ENCODE data around the gene C16orf90.
A peak's percentile ranks its signal among the peaks of the same experiment; 100 is the strongest.
"Not testable (repeated sequence)": the region's sequence is repeated elsewhere in the genome, so short reads cannot be mapped to it uniquely, and the experiment has no call there.

Gene C16orf90

DNA sequence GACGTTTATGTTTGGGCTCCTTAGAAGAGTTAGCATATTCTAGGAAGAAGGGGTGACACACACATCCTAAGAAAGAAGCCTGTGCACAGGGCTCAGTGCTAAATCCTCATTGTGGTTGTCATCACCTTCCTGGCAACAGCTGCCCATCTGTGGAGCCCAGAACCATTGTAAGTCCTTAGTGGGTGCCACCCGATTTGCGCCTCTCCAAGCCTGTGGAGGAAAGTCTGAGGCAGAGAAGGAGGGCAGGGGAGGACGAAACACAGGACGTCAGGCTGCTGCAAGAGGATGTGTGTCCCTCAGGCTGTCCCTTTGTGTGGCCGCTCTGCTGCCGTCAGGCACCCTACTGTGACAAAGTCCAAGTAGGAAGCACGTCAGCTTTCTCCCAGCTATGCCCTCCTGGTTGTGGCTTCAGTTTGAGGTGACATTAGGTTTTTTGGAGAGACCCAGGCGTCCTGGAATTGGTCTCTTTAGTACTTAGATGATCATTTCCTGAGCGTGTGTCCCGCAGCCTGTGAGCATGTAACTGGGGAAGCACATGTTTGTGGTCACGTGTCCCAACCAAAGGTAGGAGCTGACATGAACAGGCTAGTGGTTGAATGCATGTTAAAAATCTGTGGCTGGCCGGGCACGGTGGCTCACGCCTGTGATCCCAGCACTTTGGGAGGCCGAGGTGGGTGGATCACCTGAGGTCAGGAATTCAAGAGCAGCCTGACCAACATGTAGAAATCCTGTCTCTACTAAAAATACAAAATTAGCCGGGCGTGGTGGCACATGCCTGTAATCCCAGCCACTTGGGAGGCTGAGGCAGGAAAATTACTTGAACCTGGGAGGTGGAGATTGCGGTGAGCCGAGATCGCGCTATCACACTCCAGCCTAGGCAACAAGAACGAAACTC is 16.2 kb upstream of the C16orf90 start:
- DNase-seq (ENCODE audit: low spot score): no peak

DNA sequence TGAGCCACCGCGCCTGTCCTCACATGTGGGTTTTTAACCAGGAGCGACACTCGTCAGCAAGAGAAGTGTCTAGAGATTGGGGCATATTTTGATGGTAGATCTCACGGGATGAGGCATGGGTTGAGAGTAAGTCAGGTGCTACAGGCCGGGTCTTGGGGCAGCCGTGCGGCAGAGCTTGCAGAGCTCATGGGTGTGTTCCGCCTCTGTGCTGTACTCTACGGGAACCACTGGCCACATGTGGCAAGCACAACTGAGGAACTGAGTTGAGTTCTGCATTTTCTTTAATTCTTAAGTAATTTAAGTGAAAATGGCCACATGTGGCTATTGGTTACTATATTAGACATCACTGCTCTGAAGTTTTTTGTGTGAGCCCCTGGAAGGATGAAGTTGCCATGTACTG is 15.1 kb upstream of the C16orf90 start:
- no peak for DNase-seq (ENCODE audit: low spot score)

DNA sequence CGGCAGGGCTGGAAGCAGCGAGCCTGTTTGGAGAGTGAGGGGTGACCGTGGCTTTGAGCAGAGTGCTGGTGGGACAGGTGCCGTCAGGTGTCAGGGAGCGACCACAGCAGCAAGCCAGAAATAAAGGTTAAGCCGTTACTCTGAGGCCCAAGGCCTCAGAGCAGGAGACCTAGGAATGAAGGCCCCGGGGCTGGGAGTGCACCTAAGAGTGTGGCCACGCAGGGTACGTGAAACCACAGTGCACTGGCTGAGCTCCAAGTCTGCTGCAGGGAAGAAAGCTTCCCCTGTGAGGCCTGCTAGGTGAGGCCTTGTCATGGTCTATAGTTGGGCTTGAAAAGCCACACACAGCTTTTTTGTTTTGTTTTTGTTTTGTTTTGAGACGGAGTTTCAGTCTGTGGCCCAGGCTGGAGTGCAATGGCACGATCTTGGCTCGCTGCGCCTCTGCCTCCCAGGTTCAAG is 14.2 kb upstream of the C16orf90 start:
- no peak for DNase-seq (ENCODE audit: low spot score)

DNA sequence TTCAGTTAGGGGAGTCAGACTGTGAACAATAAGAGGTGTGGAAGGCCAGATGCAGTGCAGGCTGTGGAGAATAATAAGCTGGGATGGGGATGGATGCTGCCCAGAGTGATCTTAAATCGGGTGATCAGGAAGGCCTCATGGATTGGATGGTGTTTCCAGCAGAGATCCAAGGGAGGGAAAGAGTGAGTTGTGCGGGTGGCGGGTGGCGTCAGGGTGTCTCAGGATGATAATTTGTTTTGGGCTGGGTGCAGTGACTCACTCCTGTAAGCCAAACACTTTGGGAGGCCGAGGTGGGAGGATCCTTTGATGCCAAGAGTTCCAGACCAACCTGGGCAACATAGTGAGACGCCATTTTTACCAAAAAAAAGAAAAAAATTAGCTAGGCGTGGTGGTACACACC is 13.4 kb upstream of the C16orf90 start:
- DNase-seq (ENCODE audit: low spot score): no peak

DNA sequence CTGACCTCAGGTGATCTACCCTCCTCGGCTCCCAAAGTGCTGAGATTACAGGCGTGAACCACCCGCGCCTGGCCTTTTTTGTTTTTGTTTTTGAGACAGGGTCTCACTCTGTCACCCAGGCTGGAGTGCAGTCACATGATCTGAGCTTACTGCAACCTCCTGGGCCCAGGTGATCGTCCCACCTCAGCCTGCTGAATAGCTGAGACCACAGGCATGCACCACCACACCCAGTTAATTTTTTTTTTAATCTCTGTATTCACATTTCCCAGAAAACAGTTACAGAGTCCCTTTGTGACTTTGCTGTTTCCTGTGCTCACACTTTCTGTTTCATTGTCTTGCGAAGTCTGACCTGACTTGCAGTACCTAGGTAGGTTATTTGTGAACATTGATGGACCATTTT is 8.2 kb upstream of the C16orf90 start:
- DNase-seq (ENCODE audit: low spot score): no peak

DNA sequence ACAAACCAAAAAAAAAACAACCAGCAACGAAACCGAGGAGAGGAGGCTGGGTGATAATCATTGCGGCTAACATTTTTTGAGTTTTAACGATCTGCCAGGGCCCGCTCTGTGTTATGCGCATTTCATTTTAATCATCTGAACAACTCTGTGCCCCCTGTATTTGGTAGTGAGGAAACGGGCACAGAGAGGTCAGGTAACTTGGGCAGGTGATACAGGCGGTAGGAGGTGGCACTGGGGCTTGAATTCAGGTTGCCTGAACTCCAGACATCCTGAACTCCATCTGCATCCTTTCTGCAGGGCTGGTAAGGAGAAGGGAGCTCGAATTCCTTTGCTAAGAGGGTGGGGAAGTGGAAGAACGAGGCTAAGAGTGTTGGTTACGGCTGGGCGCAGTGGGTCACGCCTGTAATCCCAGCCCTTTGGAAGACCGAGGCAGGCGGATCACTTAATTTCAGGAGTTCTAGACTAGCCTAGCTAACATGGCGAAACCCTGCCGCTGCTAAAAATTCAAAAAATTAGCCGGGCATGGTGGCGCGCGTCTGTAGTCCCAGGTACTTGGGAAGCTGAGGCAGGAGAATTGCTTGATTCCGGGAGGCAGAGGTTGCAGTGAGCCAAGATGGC is 6.6 kb upstream of the C16orf90 start:
- DNase-seq (ENCODE audit: low spot score): no peak

DNA sequence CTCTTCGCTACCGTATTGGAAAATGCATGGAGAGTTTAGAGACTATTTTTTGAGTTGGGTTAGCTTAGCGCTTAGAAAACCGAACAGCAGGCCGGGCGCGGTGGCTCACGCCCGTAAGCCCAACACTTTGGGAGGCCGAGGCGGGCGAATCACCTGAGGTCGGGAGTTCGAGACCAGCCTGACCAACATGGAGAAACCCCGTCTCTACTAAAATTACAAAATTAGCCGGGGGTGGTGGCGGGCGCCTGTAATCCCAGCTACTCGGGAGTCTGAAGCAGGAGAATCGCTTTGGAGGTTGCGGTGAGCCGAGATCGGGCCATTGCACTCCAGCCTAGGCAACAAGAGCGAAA is 6.1 kb upstream of the C16orf90 start:
- not testable (repeated sequence) for DNase-seq (ENCODE audit: low spot score)

DNA sequence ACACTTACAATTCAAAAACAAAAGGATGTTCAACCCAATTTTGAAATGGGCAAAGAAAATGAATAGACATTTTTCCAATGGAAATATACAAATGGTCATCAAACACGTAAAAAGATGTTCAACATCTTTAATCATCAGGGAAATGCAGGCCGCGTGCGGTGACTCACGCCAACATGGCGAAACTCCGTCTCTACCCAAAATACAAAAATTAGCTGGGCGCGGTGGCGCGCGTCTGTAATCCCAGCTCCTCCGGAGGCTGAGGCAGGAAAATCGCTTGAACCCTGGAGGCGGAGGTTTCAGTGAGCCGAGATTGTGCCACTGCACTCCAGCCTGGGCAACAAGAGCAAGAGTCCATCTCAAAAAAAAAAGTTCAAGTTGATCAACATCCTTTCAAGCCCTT is 3.7 kb upstream of the C16orf90 start:
- no peak for DNase-seq (ENCODE audit: low spot score)

DNA sequence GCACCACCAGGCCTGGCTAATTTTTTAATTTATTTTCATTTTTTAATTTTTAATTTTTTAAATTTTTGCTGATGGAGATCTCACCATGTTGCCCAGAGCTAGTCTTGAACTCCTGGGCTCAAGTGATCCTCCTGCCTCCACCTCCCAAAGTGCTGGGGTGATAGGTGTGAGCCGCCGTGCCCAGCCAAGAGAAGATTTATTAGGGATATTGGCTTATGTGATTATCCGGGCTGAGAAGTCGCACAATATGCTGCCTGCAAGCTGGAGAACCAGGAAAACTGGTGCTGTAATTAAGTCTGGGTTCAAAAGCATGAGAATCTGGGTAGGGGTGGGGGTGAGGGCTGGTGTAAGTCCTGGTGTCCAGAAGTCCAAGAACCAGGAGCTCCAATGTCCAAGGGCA is 2.5 kb upstream of the C16orf90 start:
- DNase-seq (ENCODE audit: low spot score): no peak

DNA sequence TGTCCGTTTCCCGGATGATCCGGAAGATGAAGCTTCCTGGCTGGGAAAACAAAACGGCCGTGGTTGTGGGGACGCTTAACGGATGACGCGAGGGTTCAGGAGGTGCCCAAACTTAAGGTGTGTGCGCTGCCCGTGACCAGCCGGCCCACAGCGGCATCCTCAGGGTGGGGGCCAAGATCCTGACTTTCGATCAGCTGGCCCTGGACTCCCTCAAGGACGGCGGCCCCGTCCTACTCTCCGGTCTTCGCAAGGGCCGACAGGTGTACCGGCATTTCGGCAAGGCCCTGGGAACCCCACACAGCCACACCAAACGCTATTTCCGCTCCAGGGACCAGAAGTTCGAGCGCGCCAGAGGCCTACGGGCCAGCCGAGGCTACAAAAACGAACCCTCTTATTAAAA is 1.1 kb upstream of the C16orf90 start:
- no peak for DNase-seq (ENCODE audit: low spot score)

DNA sequence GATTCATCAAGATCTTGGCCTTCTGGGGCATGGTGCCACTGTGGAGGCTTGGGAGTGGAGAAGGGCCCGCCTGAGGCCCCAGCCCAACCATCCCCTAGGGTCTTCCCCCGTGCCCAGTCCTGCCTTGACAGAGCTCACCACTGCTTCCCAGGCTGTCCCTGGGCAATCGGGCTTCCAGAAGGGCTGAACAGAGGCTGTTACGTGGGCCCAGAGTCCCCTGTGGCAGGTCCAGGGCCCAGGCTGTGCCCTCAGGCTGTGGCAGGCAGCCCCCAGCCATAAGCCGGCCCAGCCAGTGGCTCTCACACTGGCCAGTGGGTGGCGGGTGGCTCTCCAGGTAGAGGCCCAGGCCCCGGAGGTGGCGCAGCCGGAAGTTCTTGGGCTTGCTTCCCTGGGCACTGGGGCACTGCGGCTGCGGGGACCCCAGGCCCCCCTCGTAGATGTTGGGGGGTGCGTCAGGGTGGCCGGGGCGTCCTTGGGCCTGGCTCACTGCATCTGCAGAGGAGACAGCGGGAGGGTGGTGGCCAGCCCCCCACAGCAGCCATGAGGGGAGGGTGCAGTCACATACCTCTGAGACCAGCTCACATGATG is 809 bp downstream of the C16orf90 start:
- DNase-seq (ENCODE audit: low spot score): no peak

DNA sequence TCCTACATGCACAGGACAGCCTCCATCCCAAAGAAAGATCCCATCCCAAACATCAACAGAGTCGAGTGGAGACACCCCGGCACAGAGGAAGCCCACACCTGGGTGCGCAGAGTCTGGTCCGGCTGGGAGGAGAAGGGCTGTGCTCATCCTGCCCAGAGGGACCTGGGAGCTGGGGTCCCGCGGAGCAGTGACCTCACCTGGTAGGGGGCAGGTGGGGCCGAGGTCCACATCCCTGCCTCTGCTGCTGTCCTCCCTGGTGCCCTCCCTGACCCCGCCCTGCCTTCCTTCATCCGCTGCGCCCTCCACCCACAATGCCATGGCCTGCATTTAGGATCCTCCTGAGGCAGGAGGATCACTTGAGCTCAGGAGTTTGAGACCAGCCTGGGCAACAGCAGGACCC is 2.9 kb downstream of the C16orf90 start:
- DNase-seq (ENCODE audit: low spot score): no peak

DNA sequence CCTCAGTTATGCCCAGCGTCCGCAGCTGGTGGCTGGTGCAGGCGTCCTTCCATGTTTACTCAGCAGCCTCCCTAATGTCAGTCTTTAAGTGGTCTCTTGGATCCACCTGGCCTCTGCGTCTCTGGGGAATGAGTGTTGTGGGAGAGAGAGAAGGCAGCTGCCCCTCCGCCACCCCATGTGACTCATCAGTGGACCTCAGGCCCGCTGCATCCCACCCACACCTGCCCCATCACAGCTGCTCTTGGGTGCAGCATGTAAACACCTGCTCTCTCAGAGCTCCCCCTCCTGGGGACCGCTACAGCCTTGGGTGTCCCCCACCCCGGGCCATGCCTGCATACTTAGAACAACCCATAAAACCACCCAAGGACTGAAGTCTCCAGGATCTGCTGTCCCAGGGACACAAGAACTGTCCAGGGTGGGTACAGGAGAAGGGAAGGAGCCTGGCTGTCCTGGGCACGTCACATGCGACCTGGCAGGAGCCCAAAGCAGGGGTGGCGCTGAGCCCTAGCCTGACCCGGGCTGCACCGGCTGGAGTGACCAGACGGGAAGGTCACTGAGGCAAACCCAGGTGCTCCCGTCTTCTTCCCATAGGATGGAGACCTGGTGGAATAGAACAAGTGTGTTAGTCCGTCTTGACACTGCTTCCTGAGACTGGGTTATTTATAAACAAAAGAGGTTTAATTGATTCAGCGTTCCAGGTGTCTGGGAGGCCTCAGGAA is 4.2 kb downstream of the C16orf90 start:
- peak; percentile 30 for DNase-seq (ENCODE audit: low spot score)

DNA sequence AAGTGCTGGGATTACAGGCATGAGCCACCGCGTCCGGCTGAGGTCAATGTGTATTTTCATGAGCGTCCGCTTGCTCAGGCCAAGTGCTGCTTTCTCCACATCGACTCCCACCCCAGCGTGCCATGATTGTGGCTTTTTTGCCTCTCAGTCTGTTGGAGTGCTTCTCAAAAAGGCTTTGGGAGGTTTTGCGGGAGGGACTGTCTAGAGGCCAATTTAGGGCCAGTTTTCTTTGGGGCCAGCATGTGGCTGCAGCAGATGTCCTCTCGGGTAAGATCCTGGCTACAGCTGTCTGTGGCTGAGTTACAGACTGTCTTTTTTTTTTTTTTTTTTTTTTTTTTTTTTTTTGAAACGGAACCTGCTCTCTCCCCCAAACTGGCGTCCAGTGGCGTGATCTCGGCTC is 6.5 kb downstream of the C16orf90 start:
- no peak for DNase-seq (ENCODE audit: low spot score)

DNA sequence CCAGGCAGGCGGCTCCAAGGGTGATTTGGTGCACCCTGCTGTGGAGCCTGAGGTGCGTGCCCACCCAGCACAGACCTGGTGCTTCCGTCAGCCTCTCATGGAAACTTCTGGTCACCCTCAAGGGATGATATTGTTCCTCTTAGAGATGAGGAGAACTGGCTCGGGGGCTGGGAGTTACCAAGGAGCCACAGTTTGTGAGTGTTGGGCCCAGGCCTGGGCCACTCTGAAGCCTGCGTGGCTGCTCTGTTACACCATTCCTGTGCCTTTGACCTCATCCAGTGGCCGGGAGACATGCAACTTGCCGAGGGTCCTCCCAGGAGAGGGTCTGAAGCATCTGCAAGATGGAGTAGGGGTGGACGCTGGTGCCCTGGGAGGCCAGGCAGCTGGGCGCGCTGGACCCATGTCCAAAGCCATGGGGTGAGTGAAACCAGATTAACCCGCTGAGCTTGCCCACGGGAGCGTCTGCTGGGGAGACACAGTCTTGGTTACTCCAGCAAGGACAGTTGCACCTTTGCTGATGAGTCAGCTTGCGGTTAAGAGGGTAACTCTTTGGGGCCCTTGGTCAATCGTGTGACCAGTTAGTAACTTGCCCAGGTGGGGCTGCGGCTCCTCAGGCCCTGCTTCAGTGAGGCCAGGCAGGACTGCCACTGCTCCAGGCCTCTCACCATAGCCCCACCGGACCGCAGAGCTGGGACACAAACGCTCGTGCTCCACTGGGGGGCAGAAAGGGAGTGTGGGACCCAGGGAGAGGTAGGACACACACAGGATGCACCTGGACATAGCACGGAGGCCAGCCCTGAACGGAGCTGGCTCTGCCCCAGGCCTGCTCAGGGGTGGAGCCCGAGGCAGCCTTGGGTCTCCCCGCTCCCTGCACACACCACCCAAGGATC is 7.5 kb downstream of the C16orf90 start:
- DNase-seq (ENCODE audit: low spot score): no peak

DNA sequence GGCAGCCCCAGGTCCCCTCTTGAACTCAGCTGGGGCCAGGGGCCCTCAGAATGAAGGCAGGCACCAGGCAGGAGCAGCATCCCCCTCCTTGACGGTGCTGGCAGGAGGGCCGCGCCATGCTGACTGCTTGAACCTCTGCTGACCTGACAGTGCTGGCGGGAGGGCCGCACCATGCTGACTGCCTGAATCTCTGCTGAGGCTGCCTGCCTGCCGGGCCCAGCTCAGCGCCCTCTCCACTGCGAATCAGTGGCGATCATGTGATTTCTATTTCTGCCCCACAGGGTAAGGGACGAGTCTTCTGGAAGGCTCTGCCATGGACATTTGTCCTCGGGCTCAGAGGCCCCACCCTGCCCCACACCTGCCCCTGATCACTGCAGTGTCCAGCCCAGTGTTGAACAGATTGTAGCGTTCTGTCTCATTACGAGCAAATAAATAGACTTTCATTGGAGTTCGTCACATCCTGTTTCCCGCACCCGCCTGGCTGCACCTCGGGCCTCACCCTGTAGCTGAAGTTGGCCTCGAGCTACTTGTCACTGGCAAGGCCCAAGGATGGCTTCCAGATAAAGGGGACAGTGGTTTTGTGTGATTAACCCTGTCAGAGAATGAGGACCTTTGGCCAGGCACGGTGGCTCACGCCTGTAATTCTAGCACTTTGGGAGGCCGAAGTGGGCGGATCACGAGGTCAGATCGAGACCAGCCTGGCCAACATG is 8.6 kb downstream of the C16orf90 start:
- DNase-seq (ENCODE audit: low spot score): no peak

DNA sequence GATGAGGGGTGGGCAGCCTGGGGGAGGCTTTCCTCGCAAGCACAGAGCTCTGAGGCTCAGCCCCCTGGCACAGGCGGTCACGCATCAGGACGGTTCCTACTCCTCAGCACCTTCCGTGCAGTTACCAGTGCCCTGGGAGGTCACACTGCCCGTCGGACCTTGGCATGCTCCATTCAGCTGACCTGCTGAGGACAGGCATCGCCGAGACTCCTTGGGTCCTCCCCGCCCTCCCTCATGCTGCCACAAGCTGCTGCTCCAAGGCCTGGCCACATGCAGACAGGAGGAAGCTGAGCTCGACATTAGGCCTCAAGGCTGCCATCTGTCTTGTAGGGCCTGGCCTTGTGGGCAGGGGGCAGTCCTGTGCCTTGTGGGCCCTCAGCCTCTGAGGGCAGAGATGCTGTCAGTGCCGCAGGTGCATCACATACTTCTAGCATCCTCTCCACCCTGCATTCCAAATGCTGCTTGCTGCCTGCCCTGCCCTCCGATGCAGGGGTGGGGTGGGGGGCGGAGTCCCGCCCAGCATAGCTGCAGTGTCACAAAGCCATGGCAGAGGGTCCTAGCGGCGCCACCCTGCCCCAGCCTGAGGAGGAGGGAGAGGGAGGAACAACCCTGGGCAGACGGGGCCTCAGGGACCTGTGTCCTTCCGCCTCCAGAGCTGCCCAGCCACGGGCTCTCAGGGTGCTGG is 9.3 kb downstream of the C16orf90 start:
- peak; percentile 40 for DNase-seq (ENCODE audit: low spot score)

DNA sequence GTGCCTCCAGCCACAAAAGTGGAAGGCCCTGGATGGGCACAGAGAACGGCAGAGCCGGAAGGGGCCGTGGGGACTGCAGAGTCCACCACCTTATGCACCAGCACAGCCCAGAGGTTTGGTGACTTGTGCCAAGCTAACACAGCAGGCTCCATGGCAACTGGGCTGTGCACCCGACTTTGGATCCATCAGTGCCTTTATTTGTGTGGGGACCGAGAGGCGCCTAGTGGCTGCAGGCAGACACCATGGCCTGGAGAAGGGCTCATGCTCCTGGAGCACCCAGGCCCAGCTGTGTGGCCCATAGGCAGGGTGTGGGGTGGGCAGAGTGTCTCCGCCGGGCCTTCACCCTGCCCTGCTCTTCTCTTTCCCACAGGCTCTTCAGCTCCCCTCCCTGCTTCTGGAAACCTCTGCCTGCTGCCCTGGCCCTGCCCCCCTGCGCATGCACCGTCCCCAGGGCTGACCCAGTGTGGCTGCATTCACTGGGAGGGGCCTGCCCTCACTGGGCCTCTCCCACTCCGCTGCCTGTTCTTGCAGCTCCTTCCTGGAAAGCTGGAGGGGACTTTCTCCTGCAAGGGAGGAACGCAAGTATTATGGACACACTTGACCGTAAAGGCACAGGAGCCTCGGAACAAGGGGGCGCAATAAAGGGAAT is 10.1 kb downstream of the C16orf90 start:
- no peak for DNase-seq (ENCODE audit: low spot score)

DNA sequence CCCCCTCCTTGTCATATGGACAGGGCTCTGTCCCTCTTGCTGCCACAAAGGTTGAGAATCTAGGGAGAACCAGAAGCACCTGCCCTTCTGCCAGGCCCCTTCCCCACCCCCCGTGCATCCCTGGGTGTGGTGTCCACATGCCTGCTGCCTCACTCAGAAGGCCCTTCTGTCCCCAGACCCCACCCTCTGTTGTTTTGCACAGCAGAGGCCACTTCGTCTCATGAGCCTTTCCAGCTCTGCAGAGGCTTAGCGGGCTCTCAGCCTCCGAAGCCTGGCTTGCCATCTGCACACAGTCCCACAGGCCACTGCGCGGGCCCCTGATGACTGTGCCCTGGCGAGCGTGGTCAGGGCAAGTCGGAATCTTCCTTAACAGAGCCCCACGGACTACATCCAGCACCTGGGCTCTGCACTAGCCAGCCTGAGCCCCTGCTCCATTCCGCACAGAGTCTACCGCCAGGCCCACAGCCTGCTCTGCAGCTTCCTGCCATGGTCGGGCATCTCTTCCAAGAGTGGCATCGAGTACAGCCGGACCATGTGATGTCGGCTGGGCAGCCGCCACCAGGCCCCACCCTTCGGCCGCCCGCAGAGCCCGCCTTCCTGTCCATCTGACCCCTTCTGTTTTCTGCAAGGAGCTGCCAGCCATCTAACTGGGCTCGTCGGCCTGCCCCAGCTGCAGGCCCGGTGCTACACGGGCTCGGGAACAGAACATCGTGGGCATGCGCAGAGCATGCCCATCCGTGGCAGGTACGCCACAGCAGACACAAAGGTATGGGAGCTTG is 10.8 kb downstream of the C16orf90 start:
- no peak for DNase-seq (ENCODE audit: low spot score)

Measured in NAMALWA (cell line).